Liver (tissue), 9 donors: ENCODE data around the gene LHFPL6. TPM values are rescaled to one million over a fixed set of nuclear protein-coding genes. Genes with fewer than 3 reads are reported as not detected.

Experiments
- DNase-seq: peaks from one replicate; pipeline ENCODE4 v3.0.0-alpha.2; 2017; ENCODE audit warnings: low spot score
- H3K27ac ChIP-seq, 2 donors: one replicate each; pipeline ENCODE4 v1.7.0; 2013; ENCODE audit warnings: inconsistent platforms in 2 of 2, low read length in 2 of 2, control low read depth in 1 of 2, low read depth in 1 of 2, mild to moderate bottlenecking in 1 of 2
- H3K27me3 ChIP-seq, 4 donors: one replicate each; pipeline versions ENCODE4 v1.6.1 to v1.7.0; 2013; ENCODE audit warnings: low read length in 3 of 4, inconsistent platforms in 1 of 4, mild to moderate bottlenecking in 1 of 4, moderate library complexity in 1 of 4; ENCODE audit not compliant: control insufficient read depth in 4 of 4, insufficient read depth in 4 of 4
- H3K36me3 ChIP-seq, 4 donors: one replicate each; pipeline versions ENCODE4 v1.6.1 to v1.7.0; 2013; ENCODE audit warnings: low read length in 3 of 4, mild to moderate bottlenecking in 3 of 4, low read depth in 1 of 4, moderate library complexity in 1 of 4; ENCODE audit not compliant: control insufficient read depth in 4 of 4, insufficient read depth in 3 of 4
- H3K4me1 ChIP-seq, 4 donors: one replicate each; pipeline versions ENCODE4 v1.6.1 to v1.7.0; 2013; ENCODE audit warnings: low read length in 3 of 4, mild to moderate bottlenecking in 3 of 4, moderate library complexity in 1 of 4; ENCODE audit not compliant: control insufficient read depth in 4 of 4, insufficient read depth in 4 of 4
- H3K4me3 ChIP-seq, 3 donors: one replicate each; pipeline versions ENCODE4 v1.6.1 to v1.7.0; 2013; ENCODE audit warnings: low read length in 3 of 3, control low read depth in 1 of 3, low read depth in 1 of 3, mild to moderate bottlenecking in 1 of 3
- H3K9ac ChIP-seq, 2 donors: one replicate each; pipeline ENCODE4 v1.7.0; 2013; ENCODE audit warnings: low read length in 2 of 2, mild to moderate bottlenecking in 2 of 2, moderate library complexity in 2 of 2, control low read depth in 1 of 2, low read depth in 1 of 2
- H3K9me3 ChIP-seq, 4 donors: one replicate each; pipeline versions ENCODE4 v1.6.1 to v1.7.0; 2013; ENCODE audit warnings: low read length in 3 of 4; ENCODE audit not compliant: control insufficient read depth in 4 of 4
- EGR1 ChIP-seq, 2 donors: IDR thresholded peaks; 2 replicates each; pipeline ENCODE4 v1.6.1; 2016 to 2018; ENCODE audit warnings: antibody characterized with exemption in 2 of 2, low read depth in 2 of 2
- FOXA1 ChIP-seq: IDR thresholded peaks from 2 replicates; pipeline ENCODE4 v1.6.1; 2016; ENCODE audit warnings: antibody characterized with exemption
- FOXA2 ChIP-seq: IDR thresholded peaks from 2 replicates; pipeline ENCODE4 v1.6.1; 2016; ENCODE audit warnings: antibody characterized with exemption
- GABPA ChIP-seq, 2 donors: IDR thresholded peaks in 1 of 2; conservative IDR thresholded peaks in 1 of 2; 2 replicates each; pipeline ENCODE4 v1.6.1; 2016; ENCODE audit warnings: antibody characterized with exemption in 2 of 2, mild to moderate bottlenecking in 1 of 2, moderate library complexity in 1 of 2
- HNF4A ChIP-seq, 2 donors: conservative IDR thresholded peaks; 2 replicates each; pipeline ENCODE4 v1.6.1; 2016; ENCODE audit warnings: antibody characterized with exemption in 2 of 2, mild to moderate bottlenecking in 2 of 2
- NR2F2 ChIP-seq: IDR thresholded peaks from 2 replicates; pipeline ENCODE4 v1.6.1; 2016; ENCODE audit warnings: antibody characterized with exemption
- SP1 ChIP-seq: IDR thresholded peaks from 2 replicates; pipeline ENCODE4 v1.6.1; 2018; ENCODE audit warnings: antibody characterized with exemption, mild to moderate bottlenecking
- TAF1 ChIP-seq: conservative IDR thresholded peaks from 2 replicates; pipeline ENCODE4 v1.6.1; 2016; ENCODE audit warnings: antibody characterized with exemption, mild to moderate bottlenecking
- WGBS: extraction: QIAGEN DNeasy Blood & Tissue Kit; methylation state at CpG from one replicate; pipeline ENCODE4 v1.1.7; 2013; 5-methylcytosine and 5-hydroxymethylcytosine counted together
- polyA plus RNA-seq, 2 donors: library from polyadenylated mRNA; stranded (reverse) in 1 of 2; unstranded in 1 of 2; fragments of 200-250 nt in 1 of 2; fragments of >200 nt in 1 of 2; fragmentation: Nextera tagmentation in 1 of 2; extraction: Ambion mirVana in 1 of 2; gene quantifications; one replicate each; pipeline versions ENCODE4 v1.2.1 to v1.2.3, GENCODE V29; 2013 to 2015
- total RNA-seq, 2 donors: library from RNA; depleted of rRNA; stranded (reverse); fragments of >200 nt; gene quantifications; one replicate each; pipeline ENCODE4 v1.2.3, GENCODE V29; 2014
- TF ChIP-seq, protein P1 (sequence below): IDR thresholded peaks from 2 replicates; pipeline ENCODE4 v1.6.1; 2016; ENCODE audit warnings: antibody characterized with exemption, mild to moderate bottlenecking
- TF ChIP-seq, protein P2 (sequence below): fragments of 150-350 bp; IDR thresholded peaks from 2 replicates; pipeline ENCODE4 v1.5.1; 2017; ENCODE audit warnings: improper control_type of control experiment, low read depth, low read length; ENCODE audit not compliant: missing input control
- TF ChIP-seq, protein P3 (sequence below): IDR thresholded peaks from 2 replicates; pipeline ENCODE4 v1.6.1; 2016; ENCODE audit warnings: antibody characterized with exemption
- donor health status: healthy.
- donor health status: healthy.
- donor health status: healthy.
- donor health status: healthy.
- donor health status: healthy.

LHFPL6 gene
- total and polyA plus RNA-seq, 4 donors: 2.6 to 8.3 (median 5.5) TPM

DNA sequence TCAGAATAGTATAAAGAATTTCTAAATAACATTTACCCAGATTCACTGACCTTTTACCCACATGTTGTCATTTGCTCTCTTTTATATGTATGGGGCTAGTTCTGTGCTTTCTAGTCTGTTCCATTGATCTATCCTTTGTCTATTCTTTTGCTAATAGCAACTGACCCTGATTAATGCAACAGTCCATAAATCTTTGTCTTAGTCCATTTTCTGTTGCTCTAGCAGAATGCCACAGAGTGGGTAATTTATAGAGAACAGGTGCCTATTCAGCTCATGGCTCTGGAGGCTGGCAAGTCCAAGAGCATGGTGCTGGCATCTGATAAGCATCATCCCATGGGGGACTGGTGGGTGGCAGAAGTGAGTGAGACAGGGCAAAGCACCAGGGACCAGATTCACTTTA, 52.1 kb downstream of the LHFPL6 start:
- no peak for TF ChIP-seq SP1
- TF ChIP-seq, protein P1, sequence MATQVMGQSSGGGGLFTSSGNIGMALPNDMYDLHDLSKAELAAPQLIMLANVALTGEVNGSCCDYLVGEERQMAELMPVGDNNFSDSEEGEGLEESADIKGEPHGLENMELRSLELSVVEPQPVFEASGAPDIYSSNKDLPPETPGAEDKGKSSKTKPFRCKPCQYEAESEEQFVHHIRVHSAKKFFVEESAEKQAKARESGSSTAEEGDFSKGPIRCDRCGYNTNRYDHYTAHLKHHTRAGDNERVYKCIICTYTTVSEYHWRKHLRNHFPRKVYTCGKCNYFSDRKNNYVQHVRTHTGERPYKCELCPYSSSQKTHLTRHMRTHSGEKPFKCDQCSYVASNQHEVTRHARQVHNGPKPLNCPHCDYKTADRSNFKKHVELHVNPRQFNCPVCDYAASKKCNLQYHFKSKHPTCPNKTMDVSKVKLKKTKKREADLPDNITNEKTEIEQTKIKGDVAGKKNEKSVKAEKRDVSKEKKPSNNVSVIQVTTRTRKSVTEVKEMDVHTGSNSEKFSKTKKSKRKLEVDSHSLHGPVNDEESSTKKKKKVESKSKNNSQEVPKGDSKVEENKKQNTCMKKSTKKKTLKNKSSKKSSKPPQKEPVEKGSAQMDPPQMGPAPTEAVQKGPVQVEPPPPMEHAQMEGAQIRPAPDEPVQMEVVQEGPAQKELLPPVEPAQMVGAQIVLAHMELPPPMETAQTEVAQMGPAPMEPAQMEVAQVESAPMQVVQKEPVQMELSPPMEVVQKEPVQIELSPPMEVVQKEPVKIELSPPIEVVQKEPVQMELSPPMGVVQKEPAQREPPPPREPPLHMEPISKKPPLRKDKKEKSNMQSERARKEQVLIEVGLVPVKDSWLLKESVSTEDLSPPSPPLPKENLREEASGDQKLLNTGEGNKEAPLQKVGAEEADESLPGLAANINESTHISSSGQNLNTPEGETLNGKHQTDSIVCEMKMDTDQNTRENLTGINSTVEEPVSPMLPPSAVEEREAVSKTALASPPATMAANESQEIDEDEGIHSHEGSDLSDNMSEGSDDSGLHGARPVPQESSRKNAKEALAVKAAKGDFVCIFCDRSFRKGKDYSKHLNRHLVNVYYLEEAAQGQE: no peak
- TF ChIP-seq FOXA1: no peak
- TF ChIP-seq, protein P2, sequence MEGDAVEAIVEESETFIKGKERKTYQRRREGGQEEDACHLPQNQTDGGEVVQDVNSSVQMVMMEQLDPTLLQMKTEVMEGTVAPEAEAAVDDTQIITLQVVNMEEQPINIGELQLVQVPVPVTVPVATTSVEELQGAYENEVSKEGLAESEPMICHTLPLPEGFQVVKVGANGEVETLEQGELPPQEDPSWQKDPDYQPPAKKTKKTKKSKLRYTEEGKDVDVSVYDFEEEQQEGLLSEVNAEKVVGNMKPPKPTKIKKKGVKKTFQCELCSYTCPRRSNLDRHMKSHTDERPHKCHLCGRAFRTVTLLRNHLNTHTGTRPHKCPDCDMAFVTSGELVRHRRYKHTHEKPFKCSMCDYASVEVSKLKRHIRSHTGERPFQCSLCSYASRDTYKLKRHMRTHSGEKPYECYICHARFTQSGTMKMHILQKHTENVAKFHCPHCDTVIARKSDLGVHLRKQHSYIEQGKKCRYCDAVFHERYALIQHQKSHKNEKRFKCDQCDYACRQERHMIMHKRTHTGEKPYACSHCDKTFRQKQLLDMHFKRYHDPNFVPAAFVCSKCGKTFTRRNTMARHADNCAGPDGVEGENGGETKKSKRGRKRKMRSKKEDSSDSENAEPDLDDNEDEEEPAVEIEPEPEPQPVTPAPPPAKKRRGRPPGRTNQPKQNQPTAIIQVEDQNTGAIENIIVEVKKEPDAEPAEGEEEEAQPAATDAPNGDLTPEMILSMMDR: no peak
- no peak overlapping the region for H3K9ac ChIP-seq
- H3K4me1 ChIP-seq: no peaks in the 10 kb centered on the region
- no peaks in the 10 kb centered on the region for H3K36me3 ChIP-seq
- no peak overlapping the region for H3K27ac ChIP-seq
- DNase-seq: no peak
- H3K27me3 ChIP-seq: peaks cover 0 to 2% (median 0%) of the 10 kb centered on the region in 4 donors
- H3K9me3 ChIP-seq: peaks cover 0 to 3% (median under 1%) of the 10 kb centered on the region in 4 donors
- no peak overlapping the region for H3K4me3 ChIP-seq

DNA sequence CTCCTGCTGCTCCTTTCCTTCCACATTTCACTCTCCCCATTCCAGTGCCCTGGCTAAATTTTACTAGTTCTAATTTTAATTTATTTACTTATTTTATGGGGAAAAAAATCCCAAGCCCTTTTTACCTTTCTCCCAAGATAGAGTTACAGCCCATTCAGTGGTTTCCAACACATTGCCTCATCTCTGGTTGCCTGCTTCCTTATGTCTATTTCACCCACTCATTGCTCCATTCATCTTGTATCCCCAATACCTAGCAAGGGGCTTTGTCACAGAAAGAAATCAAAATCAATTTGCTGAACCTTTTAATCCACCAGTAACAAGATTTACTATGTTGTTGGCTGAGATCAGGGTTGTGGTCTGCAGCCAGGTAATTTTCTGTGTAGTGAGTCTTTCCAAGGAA, 55.9 kb downstream of the LHFPL6 start:
- H3K27me3 ChIP-seq: peaks cover 0 to 7% (median 0%) of the 10 kb centered on the region in 4 donors
- TF ChIP-seq NR2F2: no peak
- TF ChIP-seq, protein P3, sequence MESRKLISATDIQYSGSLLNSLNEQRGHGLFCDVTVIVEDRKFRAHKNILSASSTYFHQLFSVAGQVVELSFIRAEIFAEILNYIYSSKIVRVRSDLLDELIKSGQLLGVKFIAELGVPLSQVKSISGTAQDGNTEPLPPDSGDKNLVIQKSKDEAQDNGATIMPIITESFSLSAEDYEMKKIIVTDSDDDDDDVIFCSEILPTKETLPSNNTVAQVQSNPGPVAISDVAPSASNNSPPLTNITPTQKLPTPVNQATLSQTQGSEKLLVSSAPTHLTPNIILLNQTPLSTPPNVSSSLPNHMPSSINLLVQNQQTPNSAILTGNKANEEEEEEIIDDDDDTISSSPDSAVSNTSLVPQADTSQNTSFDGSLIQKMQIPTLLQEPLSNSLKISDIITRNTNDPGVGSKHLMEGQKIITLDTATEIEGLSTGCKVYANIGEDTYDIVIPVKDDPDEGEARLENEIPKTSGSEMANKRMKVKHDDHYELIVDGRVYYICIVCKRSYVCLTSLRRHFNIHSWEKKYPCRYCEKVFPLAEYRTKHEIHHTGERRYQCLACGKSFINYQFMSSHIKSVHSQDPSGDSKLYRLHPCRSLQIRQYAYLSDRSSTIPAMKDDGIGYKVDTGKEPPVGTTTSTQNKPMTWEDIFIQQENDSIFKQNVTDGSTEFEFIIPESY: no peak
- no peak overlapping the region for H3K9ac ChIP-seq
- H3K4me1 ChIP-seq: no peaks in the 10 kb centered on the region
- H3K27ac ChIP-seq: no peak overlapping the region
- no peaks in the 10 kb centered on the region for H3K36me3 ChIP-seq
- H3K4me3 ChIP-seq: no peak overlapping the region
- H3K9me3 ChIP-seq: peaks cover 0 to 3% (median under 1%) of the 10 kb centered on the region in 4 donors
- no peak for DNase-seq

DNA sequence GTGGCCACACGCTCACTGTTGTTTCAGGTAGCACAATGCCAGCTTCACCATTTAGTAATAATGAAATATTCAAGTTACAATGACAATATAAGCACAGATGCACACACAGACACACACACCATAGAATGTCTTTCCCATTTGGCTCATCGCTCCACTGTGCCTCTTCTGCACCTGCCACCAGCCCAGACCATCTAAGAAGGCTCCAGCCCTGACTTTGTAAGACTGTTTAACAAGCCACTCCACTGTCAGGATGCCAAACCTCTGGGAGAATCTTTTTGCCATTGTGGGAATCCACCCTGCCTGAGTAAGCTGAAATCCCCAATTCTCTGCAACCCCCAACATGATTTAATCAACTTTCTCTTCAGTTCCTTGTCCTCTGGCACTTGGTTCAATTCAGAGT, 60.6 kb downstream of the LHFPL6 start:
- Histone ChIP-seq H3K27me3 (peaks cover 0 to 7% (median 0%) of the 10 kb centered on the region in 4 donors), H3K36me3 (no peaks in the 10 kb centered on the region), H3K9ac (no peak overlapping the region), H3K4me1 (no peaks in the 10 kb centered on the region), H3K27ac (no peak overlapping the region), H3K4me3 (no peak overlapping the region), H3K9me3 (no peaks in the 10 kb centered on the region)
- WGBS: 86% methylated on average over 2 of the region's 2 CpGs
- no peak for DNase-seq
- TF ChIP-seq EGR1 (IDR thresholded peaks at IDR 0.05; ENCODE audit: low read depth in 2 of 2) (no peak), FOXA1 (no peak), FOXA2 (no peak), GABPA (IDR thresholded peaks at IDR 0.05 in 1 of 2, conservative IDR thresholded peaks at IDR 0.05 in 1 of 2) (no peak), TAF1 (no peak), HNF4A (conservative IDR thresholded peaks at IDR 0.05) (no peak)
- TF ChIP-seq, protein P1: no peak
